Measurements from ENCODE around the gene HEY2.
"Not testable (repeated sequence)": the region's sequence is repeated elsewhere in the genome, so short reads cannot be mapped to it uniquely, and the experiment has no call there.

The HEY2 gene

DNA sequence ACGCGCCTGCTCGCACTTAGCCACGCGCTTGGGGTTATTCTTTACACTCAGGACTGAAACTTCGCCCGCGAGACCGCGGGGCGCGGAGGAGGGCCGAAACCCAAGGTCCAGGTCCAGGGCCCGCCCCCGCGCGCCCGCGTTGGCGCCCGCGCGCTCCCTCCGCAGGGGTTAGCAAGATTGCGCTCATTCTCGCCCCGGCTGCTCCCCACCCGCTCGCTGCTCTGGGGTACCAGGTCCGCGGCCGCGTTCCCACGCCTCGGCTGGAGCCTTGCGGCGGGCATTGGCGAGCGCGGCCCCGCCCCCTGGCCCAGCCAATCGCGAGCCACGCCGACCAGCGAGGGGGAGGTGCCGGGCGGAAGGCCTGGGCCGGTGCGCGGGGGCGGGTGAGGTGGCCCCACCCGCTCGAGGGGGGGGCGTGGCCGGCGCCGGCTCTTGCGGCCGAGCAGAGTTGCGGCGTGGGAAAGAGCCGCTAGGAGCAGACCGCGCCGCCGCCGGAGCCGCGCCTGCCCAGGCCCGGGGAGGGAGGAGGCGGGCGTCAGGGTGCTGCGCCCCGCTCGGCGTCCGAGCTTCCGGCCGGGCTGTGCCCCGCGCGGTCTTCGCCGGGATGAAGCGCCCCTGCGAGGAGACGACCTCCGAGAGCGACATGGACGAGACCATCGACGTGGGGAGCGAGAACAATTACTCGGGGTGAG is at the start of gene HEY2:
Gene HEY2 (plus strand): TSS at position 460 of the 692 bp plus-strand sequence. CDS start 145 bp downstream, at position 605.
- peak; percentile 88 for DNase-seq (ENCODE audit: low read depth)

DNA sequence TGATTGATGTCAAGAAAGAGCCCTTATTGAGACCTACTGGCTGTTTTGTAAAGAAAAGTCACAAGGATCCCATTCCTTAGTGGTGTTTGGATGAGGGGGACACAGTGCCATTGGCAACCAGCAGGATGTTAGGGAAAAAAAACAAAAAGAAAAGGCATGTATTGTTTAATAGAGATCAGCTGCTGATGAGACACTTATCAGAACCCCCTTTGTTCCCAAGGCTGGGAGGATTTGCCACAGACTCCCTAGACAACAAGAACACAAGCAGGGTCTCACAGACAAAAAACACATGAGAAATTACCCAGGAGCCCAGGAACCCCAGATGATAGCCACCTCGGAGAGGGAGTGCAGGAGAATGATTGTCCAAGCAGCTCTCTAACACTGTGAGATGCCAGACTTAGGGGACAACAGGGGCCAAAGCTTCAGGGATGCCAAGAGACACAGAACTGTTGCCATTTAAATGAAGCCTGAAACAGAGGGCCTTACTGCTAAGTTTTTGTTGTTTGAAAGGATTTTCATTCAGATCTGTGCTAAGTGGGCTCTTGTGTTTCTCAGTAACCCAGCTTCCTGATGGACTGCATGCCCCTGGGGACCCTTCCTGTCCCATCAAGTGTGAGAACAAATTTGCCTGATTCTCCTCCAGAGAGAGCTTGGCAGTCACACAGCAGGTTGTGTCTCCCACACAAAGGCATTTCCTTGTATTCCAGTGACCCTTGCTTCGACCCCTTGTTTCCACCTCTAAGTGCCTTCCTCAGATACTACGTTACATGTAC is 48.7 kb upstream of the HEY2 start:
- DNase-seq (ENCODE audit: low read depth): no peak

DNA sequence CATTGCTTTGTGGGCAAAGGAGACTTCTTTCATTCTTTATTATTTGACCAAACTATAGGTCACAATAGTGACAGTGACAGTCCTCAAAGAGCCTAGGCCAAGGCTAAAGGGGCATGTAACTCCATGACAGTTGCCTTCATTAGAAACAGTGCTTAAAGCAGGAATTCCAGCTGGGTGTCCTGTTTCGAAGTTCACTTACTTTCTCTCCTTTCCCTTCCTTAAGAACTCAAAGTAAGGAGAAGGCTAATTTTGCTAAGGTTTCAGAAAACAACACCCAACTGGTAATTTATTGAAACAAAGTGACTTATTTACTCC is 48.1 kb upstream of the HEY2 start:
- no peak for DNase-seq (ENCODE audit: low read depth)

DNA sequence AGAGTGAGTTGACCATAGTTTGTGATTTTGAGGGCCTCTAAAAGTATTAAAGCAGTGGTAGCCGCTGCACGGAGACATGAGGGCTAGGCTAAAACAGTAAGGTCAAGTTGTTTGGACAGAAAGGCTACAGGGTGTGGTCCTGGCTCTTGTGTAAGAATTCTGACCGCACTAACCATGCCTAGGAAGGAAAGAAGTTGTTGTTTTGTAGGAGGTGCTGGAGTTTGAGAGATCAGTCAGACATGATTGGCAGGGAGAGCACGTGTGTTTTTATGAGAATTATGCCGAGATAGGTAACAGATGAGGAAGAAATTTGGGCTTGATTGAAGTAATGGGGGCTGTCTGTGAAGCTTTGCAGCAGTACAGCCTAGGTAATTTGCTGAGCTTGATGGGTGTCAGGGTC is 45.5 kb upstream of the HEY2 start:
- not testable (repeated sequence) for DNase-seq (ENCODE audit: low read depth)

DNA sequence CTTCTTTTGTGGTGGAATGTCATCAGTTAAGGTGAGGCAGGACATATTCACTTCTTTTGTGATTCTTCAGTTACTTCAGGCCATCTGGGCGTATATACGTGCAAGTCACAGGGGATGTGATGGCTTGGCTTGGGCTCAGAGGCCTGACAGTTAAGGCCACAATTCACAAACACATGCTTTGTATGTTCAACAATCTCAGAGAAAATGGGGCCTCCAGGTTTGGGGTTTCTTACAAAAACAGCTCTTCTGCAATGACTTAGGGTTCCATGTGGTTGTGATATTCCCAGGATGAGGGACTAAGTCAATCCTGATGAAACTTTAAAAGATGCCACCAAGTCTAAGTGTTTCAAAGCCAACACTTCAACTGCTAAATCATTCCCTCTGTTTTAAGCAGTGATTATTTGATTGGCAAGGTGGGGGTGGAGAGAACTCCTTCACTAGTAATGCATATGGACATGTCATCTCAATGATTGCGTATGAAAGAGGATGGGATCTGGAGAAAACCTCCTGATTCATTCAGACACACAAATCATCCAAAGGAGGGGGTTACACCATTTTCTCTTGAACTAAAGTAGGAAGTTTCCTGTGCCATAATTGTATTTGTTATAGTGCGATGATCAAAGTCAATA is 41.7 kb upstream of the HEY2 start:
- DNase-seq (ENCODE audit: low read depth): no peak

DNA sequence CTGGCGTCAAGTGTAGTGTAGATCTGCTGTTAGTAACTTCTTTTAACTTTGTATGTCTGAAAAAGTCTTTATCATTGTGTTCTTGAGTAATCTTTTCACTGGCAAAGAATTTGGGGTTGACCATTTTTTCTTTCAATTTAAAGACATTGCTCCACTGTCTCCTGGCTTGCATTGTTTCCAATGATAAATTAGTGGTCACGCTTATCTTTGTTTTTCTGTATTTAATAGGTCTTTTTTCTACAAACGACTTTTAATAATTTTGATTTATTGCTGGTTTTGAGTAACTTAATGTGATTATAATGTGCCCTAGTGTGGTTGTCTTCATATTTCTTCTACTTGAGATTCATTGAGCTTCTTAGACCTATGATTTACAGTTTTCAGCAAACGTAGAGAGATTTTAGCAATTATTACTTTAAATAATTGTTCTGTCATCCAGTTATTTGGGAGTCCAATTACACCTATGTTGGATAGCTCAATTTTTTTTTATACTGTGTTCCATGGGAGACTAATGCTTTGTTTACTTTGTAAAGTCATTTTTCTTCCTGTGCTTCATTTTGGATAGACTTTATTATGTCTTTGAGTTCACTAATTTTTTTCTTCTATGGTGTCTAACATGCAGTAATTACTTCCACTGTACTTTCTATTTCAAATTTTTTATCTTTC is 38.3 kb upstream of the HEY2 start:
- DNase-seq (ENCODE audit: low read depth): no peak

DNA sequence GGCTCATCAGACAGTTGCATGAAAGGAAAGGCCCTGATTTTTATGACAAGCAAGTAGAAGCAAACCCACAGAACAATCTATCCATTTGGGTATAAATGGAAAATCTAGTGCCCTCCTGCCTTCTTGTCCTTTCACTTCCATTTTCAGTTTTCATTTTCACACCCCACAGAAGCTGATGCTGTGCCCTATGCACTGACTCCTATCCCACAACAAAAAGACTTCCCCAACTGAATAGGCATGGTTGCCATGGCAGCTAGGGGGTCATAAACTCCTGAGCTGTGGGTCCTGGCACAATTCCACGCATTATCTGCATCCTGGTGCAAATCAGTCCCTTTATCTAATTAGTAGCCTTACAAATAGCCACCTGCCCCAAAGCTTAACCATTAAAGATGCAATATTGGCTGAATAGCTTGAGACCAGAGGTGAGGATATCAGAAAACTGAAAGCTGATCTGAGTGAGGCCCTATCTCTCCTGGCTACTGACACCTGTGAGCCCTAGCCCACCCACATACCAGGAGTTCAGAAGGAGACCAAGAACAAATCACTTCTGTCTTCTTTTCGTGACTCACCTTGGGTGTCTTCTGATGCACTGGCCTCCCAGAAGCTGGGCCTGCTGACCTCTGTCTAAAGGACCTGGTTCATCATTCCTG is 34.9 kb upstream of the HEY2 start:
- no peak for DNase-seq (ENCODE audit: low read depth)

DNA sequence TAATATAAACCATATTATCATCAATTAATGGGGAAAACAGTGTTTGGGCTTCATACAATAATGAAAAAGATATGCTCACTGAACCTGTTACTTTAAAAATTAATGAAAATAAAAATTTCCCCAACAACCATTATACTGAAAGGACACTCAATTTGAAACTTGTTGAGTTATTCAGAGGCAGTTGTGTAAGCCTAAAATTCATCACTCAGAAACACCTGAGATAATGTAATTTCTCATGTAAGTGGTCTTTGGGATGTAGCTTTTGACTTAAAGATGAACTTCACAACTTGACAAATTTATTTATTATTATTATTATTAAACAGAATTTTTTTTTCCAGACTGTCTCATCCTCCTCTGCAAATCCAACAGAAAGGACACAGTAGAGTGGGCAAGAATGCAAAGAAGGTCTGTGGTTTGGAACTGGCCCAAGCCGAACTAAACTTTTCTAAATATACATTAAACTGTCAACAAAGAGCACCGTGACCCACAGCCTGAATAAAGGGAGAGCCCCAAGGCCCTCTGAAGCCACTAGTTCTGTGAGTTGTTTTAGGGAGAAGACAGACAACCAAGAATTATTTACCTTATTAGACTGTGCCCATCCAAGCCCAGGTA is 32.2 kb upstream of the HEY2 start:
- no peak for DNase-seq (ENCODE audit: low read depth)

DNA sequence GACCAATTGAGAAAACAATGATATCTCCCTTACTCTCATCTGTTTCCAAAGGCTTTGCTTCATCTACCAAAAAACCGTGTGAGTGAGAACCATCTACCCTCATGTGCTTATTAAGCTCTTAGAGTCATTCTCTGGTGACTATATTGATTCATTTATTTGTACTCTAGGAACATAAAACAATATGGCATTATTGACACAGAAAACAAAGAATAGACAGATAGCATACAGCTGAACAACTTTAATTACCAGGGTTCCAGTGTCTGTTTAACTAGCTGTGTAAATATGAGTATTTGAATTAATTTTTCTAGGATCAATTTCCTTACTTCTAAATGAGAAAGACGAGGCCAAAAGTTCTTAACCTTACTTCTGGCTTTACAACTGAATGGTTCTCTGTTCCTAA is 31.3 kb upstream of the HEY2 start:
- no peak for DNase-seq (ENCODE audit: low read depth)

DNA sequence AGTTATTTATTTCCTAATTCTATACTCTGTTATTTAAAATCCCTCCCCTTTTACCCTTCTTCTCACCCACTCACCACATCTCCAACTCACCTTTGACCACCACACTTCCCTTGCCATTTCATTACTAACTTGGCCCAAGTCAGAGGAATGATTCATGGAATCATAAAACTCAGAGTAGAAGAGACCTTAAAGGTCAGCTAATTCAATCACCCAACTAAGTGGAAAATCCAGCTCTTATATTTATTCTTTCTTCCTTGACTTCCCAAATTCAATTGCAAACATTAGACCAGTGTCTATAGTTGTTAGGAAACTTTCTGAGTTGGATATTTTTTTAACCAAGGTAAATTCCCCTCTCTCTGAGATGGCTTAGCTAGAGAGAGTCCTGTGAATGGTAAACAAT is 26.5 kb upstream of the HEY2 start:
- no peak for DNase-seq (ENCODE audit: low read depth)

DNA sequence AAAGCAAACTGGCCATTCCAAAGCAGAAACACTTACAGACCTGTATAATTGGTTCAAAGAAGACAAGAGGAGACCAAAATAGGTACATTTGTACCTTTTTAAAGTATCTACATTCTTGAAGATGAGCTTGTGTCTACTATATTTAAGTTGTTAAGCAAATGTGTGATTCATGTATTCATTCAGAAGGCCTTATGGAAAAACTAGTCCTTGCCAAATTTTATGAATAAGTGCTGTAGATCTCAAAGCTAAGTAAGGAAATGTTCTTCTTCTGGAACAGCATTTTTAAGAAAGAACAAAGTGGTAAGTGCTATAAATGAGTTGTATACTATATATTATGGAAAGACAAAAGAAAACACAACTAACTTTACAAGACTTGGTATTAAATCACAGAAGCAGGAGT is 22.2 kb upstream of the HEY2 start:
- DNase-seq (ENCODE audit: low read depth): no peak

DNA sequence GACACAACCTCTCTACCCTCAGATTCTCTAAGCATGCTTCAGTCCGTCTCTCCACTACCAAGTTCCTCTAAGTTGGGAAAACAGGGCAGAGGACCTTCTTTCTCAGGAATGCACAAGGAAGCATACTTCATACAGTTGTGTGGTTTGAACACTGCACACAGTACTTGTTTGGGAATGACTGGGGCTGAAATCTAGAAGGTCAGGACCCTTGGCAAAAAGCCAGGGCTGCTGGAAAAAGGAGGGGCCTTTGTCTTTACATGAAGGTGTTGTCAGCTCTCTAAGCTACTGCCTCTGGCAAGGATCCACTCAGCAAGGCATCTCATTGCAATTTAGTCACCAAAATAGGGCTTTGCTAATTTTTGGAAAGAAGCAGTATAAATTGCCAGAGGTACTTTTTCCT is 20.7 kb upstream of the HEY2 start:
- no peak for DNase-seq (ENCODE audit: low read depth)

DNA sequence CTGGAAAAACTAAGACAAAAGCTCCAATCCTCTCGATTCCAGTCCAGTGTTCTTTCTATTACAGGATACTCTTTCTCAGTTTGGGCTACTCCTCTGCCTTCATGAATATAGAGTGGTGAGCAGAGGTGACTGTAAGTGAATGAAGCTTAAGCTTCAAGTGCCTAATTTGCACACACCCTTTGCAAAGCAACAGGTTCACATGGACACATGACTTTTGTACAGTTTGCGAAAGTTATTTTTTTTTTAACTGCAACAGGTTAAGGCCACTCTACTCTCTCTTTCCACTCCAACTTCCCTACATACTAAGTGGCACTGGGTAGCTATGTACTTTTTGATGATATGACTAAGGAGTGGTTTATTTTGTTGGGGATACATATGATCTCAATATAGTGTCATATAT is 19.4 kb upstream of the HEY2 start:
- DNase-seq (ENCODE audit: low read depth): no peak

DNA sequence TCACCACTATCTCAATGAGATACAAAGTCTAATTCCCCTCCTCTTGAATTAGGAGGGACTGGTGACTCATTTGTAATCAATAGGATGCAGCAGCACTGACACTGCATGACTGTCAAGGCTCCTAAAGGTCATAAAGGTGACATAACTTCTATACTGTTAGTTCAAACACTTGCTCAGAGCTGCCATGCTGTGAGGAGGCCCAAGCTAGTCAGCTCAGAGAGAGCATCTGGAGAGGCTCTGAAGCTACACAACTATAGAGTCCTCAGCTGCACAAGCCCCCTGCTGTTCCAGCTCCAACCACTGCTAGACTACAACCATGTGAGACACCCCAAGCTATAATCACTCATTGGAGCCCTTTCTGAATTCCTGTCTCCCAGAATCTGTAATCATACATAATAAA is 17.0 kb upstream of the HEY2 start:
- DNase-seq (ENCODE audit: low read depth): no peak

DNA sequence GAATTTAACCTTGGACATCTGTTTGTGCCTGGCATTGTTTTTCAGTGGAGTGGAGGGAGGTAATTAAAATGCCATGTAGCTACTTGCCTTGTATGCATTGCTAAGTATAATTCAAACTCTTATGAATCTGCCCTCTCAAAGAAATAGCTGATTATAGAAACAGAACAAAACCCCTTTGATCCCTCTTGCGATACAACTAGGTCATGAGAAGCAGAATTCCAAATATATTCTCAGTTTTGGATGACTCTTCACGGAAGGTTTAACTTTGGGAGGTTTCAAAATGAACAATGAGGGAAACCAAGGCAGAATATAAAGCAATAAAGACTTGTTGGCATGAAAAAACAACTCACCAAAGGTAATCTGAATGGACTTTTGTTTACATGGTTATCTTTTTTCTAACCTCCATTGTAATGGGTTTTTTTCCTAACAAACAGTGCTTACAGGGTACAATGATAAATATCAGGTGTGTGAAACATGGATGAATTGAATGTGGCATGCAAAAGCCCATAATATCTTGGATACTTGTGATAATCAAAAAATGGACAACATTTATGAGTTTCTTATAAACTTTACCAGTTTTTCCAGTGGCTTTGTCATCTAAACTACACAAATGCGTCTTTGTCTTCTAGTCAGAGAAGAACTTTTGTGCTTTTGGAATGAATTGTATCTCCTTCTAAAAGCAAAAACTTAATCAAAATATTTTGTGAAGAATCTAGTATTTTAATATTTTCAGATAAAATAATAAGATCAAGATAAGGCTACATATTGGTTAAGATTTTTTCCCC is 15.7 kb upstream of the HEY2 start:
- DNase-seq (ENCODE audit: low read depth): no peak

DNA sequence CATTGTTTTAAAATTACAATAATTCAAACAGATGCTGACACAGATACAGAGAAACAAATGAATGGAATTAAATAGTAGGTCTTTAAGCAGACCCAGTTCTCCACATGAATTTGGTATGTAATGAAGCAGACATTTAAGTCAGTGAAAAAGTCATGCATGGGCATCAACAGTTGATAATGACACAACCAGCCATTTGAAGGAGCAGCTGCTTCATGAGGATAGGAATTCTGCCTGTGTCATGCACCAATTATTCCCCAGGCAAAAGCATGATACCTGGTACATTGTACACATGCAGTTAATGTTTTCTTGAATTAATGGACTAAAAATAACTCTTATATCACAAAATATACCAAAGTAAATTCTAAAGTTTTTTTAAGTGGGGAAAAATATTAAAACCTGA is 11.2 kb upstream of the HEY2 start:
- no peak for DNase-seq (ENCODE audit: low read depth)

DNA sequence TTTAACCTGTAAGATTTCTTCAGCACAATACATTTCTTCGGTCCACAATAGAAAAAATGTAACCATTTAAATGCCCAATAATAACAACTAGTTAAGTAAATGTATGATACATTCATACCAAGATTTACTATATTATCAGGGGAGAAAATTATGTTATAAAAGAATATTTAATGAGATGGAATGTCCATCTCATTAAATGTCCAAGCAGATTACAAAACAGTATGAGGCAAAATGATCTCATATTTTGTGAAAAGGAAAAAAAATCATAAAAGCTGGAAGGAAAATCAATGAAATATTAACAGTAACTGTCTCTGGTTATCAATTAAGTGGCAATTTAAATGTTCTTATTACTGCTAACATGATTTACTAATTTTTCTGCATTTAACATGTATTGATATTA is 10.1 kb upstream of the HEY2 start:
- no peak for DNase-seq (ENCODE audit: low read depth)

DNA sequence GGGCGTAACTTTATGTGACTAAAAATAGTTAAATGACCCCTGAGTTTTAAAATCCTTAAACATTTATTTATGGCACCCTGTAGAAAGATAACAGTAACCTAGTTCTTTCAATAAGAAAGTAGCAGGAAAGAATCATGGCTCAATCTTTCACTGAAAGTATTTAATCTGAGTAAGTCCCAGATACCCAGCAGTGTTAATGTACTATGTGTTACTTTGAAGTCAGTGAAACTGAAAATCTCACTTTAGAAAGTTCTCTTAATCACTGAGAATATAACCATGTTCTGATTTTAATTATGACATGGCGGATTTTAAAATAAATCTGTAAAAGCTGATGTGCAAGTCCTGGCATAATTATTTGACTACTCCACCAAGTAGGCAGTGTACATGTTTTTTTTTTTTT is 8.1 kb upstream of the HEY2 start:
- no peak for DNase-seq (ENCODE audit: low read depth)

DNA sequence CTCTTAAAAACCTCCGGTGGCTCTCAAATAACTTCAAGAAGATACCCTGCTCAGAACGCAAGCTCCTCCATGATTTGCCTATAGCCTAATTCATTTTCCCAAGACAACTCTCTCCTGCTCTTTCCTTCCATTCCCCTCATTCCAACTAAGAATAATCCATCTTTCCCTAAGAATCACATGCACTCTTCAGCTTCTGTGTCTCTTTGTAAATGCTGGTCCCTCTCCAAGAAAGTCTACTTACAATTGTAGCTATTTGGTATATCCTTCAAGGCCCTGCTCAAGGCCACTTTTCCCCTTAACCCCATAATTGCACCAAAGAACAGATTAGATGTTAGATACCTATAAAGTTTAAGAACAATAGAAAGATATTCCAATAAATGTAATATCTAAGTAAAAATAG is 7.4 kb upstream of the HEY2 start:
- no peak for DNase-seq (ENCODE audit: low read depth)

DNA sequence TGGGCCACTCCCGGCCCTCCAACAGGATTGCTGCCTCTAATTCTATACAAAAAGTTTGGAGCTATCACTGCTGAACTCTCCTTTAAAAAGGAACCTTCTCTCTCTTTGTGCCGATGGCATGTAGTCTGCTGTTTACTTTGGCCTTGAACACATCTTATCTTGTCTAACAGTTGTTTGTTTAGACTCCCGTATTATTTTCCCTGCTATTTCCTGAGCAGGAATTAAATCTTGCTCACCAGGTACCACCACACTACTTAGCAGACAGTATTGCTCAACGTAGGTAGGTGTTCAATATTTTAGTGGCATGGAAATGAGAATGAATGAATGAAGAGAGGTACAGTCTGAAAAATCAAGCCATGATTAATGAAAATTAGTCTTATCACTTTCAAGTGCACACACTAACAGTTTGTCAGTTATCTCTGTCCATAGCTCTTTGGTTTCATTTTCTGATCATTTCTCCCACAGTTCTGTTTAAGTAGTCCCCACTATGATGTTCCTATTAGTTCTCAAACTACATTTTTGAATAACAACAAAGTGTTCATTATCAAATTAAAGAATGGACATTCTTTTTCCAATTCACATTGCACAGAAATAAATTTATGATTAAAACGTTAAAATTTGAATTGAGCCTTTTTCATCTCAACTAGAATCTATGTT is 6.8 kb upstream of the HEY2 start:
- no peak for DNase-seq (ENCODE audit: low read depth)

DNA sequence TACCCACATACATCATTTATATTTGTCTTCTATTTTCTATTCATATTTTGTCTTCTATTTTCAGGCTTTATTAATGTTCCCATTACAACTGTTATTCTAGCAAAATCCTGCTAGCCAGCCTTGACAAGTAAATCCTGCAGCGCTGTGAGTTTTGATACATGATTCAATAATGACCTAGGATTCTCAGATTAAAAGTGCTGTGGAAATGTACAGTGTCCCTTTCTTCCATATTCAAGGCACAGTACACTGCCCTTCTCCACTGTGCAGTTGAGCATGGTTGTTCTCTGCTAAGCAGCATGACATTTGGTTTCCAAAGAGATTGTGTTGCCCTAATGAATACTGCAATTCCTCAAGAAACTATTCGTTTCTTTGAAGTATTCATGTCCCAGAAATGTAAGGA is 5.8 kb upstream of the HEY2 start:
- no peak for DNase-seq (ENCODE audit: low read depth)
